ENCODE data around the gene SMAD2.

The SMAD2 gene

GRCh38 chr18:47893939-47894699 lies 36.3 kb downstream of the SMAD2 start:
- DNase-seq: no peak

- DNase-seq: no peak
Measured at GRCh38 chr18:47893047-47893446, 37.4 kb downstream of the SMAD2 start.

DNA sequence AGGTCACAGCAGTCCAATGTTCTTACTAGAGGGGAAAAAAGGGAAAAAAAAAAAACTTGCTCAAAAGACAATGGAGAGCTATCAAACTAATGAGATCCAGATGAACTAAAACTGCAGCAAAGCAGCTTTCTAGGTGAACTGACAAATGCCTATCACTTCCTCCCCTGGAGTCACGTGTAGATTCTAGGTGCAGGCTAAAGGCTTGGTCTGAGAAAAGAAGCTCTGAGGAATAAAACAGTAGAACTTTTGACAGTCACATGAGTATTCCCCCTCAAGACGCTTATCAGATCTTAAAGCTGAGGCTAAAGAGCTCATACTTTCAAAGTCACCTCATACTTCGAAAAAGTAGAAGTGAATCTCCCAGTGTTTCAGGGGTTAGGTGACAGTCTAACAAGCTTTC lies 42.3 kb downstream of the SMAD2 start:
- DNase-seq: no peak

DNA sequence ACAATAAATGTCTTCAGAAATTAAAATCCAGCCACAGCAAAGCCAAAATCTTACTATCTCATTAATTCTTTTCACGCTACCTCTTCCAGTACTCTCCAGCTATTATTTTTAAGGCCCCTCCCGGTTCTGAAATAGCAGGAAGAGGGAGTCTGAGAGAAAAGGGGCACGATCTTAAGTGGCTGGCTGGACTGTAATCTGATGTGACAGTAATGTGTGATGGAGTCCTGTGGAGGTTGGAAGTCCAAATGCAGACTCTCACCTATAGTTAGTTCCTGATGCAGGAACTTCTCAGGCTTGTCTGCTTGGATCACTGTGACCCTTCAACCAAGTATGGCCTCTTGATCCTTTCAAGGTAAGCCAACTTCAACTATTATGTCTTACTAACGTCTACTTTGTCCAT lies 43.2 kb downstream of the SMAD2 start:
- DNase-seq: no peak

- DNase-seq: peak; percentile 3 to 45 (median 8)
Measured at GRCh38 chr18:47883771-47884413, 46.6 kb downstream of the SMAD2 start.

GRCh38 chr18:47882641-47883040 lies 47.8 kb downstream of the SMAD2 start:
- peak in 1 of 3 donors; percentile 5 for DNase-seq

GRCh38 chr18:47881752-47882455 lies 48.6 kb downstream of the SMAD2 start:
- no peak for DNase-seq

GRCh38 chr18:47881042-47881441 lies 49.4 kb downstream of the SMAD2 start:
- DNase-seq: no peak

DNA sequence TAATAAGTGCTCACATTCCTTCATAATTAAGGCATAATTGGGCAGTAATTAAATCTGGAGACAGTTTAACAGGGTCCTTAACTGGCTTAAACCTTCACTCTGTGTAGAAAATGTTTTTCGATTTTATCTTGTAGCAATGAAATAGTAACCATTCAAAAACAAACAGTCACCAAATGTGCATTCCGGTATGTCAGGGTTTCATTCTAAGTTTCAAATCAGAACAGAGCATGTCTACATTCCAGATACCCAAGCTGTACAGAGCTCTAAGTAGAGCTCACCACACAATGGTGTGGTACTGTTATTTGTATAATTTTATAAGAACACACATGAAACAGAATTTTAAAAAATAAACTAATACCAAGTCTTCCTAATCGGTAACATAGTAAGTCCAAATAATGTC lies 52.6 kb downstream of the SMAD2 start:
- DNase-seq: no peak

DNA sequence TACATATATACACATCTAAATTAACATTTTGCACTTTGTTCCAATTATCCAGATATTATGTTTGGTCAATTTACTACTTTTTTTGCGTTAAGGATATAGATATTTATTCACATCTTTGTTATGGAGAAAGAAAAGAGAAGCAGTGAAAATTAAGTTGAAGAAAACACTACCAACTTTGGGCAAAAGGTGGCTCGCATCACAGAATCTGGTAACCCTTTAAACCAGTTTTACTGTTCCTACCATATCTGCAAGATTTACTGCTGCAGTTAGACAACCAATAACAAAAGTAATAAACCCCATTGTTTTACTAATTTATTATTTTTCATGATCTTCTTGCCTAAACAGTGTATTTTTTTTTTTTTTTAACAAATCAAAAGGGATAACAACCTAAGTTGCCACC lies 53.6 kb downstream of the SMAD2 start:
- peak in 1 of 3 donors; percentile 4 for DNase-seq

- no peak for DNase-seq
Measured at GRCh38 chr18:47873625-47874024, 56.8 kb downstream of the SMAD2 start.

DNA sequence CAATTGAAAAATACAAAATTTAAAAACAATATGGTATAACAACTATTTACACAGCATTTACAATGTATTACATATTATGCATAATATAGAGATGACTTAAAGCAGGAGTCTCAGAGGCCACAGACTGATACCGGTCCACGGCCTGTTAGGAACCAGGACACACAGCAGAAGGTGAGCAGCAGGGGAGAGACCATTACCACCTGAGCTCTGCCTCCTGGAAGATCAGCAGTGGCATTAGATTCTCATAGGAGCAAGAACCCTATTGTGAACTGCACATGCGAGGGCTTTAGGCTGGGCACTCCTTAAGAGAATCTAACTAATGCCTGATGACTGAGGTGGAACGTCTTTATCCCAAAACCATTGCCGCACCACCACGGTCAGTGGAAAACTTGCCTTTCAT lies 58.0 kb downstream of the SMAD2 start:
- no peak for DNase-seq

- DNase-seq: no peak
Measured at GRCh38 chr18:47871288-47871687, 59.2 kb downstream of the SMAD2 start.

GRCh38 chr18:47870605-47871004 lies 59.9 kb downstream of the SMAD2 start:
- DNase-seq: peak in 2 of 3 donors; percentile 18 to 40

- no peak for DNase-seq
Measured at GRCh38 chr18:47868744-47869143, 61.7 kb downstream of the SMAD2 start.

DNA sequence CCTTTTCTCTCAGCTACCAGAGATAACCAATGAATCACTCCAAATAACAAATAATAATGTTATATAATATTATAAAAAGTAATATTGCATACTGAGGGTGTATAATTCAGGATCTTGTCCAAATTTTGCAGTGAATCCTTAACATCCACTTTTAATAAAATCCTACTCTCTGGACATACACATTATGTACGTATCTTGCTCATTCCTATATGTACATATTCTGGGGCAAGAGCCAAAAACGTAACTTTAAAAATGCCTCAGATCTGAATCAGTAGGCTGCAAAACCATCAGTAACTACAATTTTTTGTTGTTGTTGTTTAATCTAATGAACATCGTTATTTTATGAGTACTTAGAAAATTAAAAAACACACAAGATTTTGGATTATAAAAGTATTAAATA lies 65.3 kb downstream of the SMAD2 start:
- no peak for DNase-seq

GRCh38 chr18:47863041-47863440 lies 67.4 kb downstream of the SMAD2 start:
- DNase-seq: no peak

- DNase-seq: no peak
Measured at GRCh38 chr18:47858607-47859006, 71.9 kb downstream of the SMAD2 start.

DNA sequence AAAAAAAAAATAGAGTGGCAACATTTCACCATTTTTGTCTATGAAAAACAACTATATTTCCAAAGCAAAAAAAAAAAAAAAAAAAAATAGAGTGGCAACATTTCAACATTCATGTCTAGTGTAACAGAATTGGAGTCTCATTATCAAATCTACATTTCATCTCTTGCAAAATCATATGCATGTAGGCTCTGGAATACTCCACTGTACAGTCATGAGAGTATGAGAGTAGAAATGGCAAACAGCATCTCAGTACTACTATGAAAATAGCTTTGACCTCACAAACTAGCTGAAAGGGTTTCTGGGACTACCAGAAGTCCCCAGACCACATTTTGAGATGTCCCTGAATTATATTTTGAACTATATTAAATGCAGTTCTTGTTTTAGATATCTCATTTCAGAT lies 82.8 kb downstream of the SMAD2 start:
- DNase-seq: no peak

GRCh38 chr18:47846431-47846830 lies 84.0 kb downstream of the SMAD2 start:
- no peak for DNase-seq

DNA sequence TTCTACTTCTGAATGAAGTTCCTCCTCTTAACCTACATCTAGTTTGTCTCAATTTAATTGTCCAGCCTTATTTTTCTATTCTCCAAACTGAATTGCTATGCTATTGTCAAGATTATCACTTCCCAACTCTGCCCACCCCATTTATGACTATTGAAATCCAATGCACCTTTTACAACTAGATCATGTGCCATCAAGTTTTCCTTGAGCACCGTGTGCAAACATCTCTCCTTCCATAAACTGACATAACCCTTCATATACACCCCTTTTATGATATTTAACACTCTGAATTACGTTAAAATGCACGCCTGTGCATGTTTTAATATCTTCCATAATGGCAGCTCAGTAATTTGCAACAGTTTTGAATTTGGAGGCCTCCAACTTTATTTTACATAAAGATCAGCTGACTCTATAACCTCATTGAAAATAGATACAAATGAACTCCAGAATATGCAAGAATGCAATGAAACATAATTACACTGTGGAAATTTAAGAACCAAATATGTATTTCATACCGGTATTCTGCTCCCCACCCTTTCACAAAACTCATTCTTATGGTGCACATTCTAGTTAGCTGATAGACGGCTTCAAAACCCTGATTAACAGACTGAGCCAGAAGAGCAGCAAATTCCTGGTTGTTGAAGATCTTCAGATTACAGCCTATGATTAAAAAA lies 85.5 kb downstream of the SMAD2 start:
- DNase-seq: no peak

- no peak for DNase-seq
Measured at GRCh38 chr18:47842836-47843235, 87.6 kb downstream of the SMAD2 start.

DNA sequence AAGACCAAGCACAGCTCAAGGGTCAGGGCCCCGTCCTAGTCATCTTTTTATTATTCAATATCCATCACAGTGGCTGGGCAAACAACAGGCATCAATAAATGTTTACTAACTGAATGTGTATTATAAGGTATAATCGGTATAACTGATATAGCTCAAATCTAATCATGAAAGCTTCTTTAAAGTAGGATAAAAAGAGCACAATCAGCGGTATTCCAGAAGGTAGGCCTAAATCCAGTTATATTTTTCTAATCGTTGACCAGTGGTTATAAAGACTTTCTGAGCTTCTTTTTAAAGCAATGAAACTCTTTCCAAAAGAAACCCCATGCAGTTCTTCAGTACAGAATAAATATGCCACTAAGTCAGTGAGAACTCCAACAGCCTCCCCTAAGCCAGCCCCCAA lies 92.1 kb downstream of the SMAD2 start:
- DNase-seq: no peak
